PC-9 (cell line): ENCODE results near the gene CMBL. TPM values are rescaled to one million over a fixed set of nuclear protein-coding genes. Genes with fewer than 3 reads are reported as not detected.

Experiments used
- BruUV-seq: library from RNA; stranded (reverse); fragments of 400-500 nt; replicated peaks from 2 replicates; lab custom pipeline; 2021; lab: Mats Ljungman, UMichigan
- CTCF ChIA-PET: fragments of 300-600 bp; sonication (Branson Sonifier 250); formaldehyde crosslinking; loops from one replicate; lab custom pipeline; 2022; ENCODE audit warnings: antibody characterized with exemption; lab: Charles Lee
- POLR2A ChIA-PET: fragments of 300-600 bp; sonication (Branson Sonifier 250); formaldehyde crosslinking; loops from one replicate; lab custom pipeline; 2022; ENCODE audit warnings: antibody characterized with exemption; ENCODE audit not compliant: unreplicated experiment; lab: Charles Lee
- DNase-seq, 2 experiments: peaks; one replicate each; pipeline versions ENCODE4 v3.0.0 to v3.0.0-alpha.2; 2015 to 2022; ENCODE audit warnings: mixed read lengths in 1 of 2
- H2AFZ ChIP-seq: fragments of 200-600 bp; sonication (generic); 2 replicates; pipeline ENCODE4 v1.8.1; 2017; ENCODE audit warnings: antibody characterized with exemption
- H3F3A ChIP-seq: fragments of 200-600 bp; sonication (generic); 2 replicates; pipeline ENCODE4 v1.8.1; 2017; ENCODE audit warnings: antibody characterized with exemption, mild to moderate bottlenecking, low read depth; ENCODE audit not compliant: insufficient read depth
- H3K27ac ChIP-seq: fragments of 200-600 bp; sonication (generic); 2 replicates; pipeline ENCODE4 v1.6.1; 2016; ENCODE audit warnings: mixed run types
- H3K27me3 ChIP-seq: fragments of 200-600 bp; sonication (generic); 2 replicates; pipeline ENCODE4 v1.6.1; 2016; ENCODE audit warnings: low read depth, mixed run types; ENCODE audit not compliant: insufficient read depth
- H3K36me3 ChIP-seq: fragments of 200-600 bp; sonication (generic); 2 replicates; pipeline ENCODE4 v1.6.1; 2016; ENCODE audit warnings: low read depth, mixed run types
- H3K4me1 ChIP-seq: fragments of 200-600 bp; sonication (generic); replicated peaks from 2 replicates; pipeline ENCODE4 v1.6.1; 2016; ENCODE audit warnings: mixed run types; ENCODE audit not compliant: insufficient read depth
- H3K4me2 ChIP-seq: fragments of 200-600 bp; sonication (generic); 2 replicates; pipeline ENCODE4 v1.6.1; 2017; ENCODE audit warnings: mixed run types
- H3K4me3 ChIP-seq: fragments of 200-600 bp; sonication (generic); 2 replicates; pipeline ENCODE4 v1.6.1; 2016; ENCODE audit warnings: mixed run types
- H3K79me2 ChIP-seq: fragments of 200-600 bp; sonication (generic); 2 replicates; pipeline ENCODE4 v1.6.1; 2017; ENCODE audit warnings: low read depth, mixed run types
- H3K9me2 ChIP-seq: fragments of 200-600 bp; sonication (generic); 2 replicates; pipeline ENCODE4 v1.8.1; 2017; ENCODE audit warnings: mild to moderate bottlenecking; ENCODE audit not compliant: insufficient read depth
- H3K9me3 ChIP-seq: fragments of 200-600 bp; sonication (generic); 2 replicates; pipeline ENCODE4 v1.8.1; 2016; ENCODE audit warnings: low read depth; ENCODE audit not compliant: insufficient read depth
- H4K20me1 ChIP-seq: fragments of 200-600 bp; sonication (generic); 2 replicates; pipeline ENCODE4 v1.8.1; 2017; ENCODE audit not compliant: insufficient read depth
- CTCF ChIP-seq: fragments of 200-600 bp; sonication (generic); conservative IDR thresholded peaks from 2 replicates; pipeline ENCODE4 v1.6.1; 2017; ENCODE audit warnings: mixed run types, antibody characterized with exemption, mild to moderate bottlenecking, moderate library complexity
- EZH2 ChIP-seq: fragments of 200-600 bp; sonication (generic); IDR thresholded peaks from 2 replicates; pipeline ENCODE4 v1.8.0; 2017; ENCODE audit warnings: antibody characterized with exemption, low read depth
- intact Hi-C: fragments of 100-400 bp; cut with micrococcal nuclease; formaldehyde crosslinking; loops from one replicate; pipeline ENCODE4 v1.10.0; 2022; ENCODE audit not compliant: unreplicated experiment
- total RNA-seq: library from RNA; stranded (reverse); gene quantifications from 2 replicates; pipeline ENCODE4 v1.2.3, GENCODE V29; 2021

CMBL gene
- total RNA-seq, 1 experiment from 2014 or later = 286 TPM

GRCh38 chr5:10335711-10336470 lies 28.2 kb upstream of the CMBL start:
- intact Hi-C loops = no loop called here
- Histone ChIP-seq H3K4me3 (no peak overlapping the region), H3K4me2 (no peak overlapping the region), H3F3A (no peaks in the 10 kb centered on the region), H3K4me1 (0 out of 2 replicates have a peak, but pooled peaks cover 5% of the 10 kb centered on the region), H3K9me3 (no peaks in the 10 kb centered on the region), H3K79me2 (no peaks in the 10 kb centered on the region), H4K20me1 (no peaks in the 10 kb centered on the region), H3K27me3 (peaks cover 11% of the 10 kb centered on the region; the same call in 1 of the 2 replicates), H3K9me2 (no peaks in the 10 kb centered on the region), H2AFZ (no peak overlapping the region), H3K27ac (no peak overlapping the region), H3K36me3 (no peaks in the 10 kb centered on the region)
- ChIA-PET CTCF (interaction anchor here (0.6 kb wide), 1 partner anchor 265 kb away, joined by 4 read pairs; no protein-coding TSS in a partner anchor), POLR2A (no interaction called here)
- TF ChIP-seq EZH2 = no peak
- no peak for TF ChIP-seq CTCF
- DNase-seq = no peak
- BruUV-seq = no TSS peak

- H3K4me1 ChIP-seq = 0 out of 2 replicates have a peak, but pooled peaks cover 5% of the 10 kb centered on the region
- TF ChIP-seq EZH2 = no peak
- TF ChIP-seq CTCF = no peak
- no peak overlapping the region for H2AFZ ChIP-seq
- H3K9me2 ChIP-seq = no peaks in the 10 kb centered on the region
- no peaks in the 10 kb centered on the region for H3K9me3 ChIP-seq
- ChIA-PET POLR2A (no interaction called here), CTCF (no interaction called here)
- intact Hi-C loops = no loop called here
- H4K20me1 ChIP-seq = no peaks in the 10 kb centered on the region
- BruUV-seq = no TSS peak
- H3K79me2 ChIP-seq = no peaks in the 10 kb centered on the region
- H3F3A ChIP-seq = no peaks in the 10 kb centered on the region
- H3K27ac ChIP-seq = no peak overlapping the region
- H3K36me3 ChIP-seq = no peaks in the 10 kb centered on the region
- H3K27me3 ChIP-seq = peaks cover 11% of the 10 kb centered on the region; the same call in 1 of the 2 replicates
- H3K4me3 ChIP-seq = no peak overlapping the region
- H3K4me2 ChIP-seq = no peak overlapping the region
- no peak for DNase-seq
Observed at GRCh38 chr5:10334831-10335230, 27.1 kb upstream of the CMBL start.

- no peak for TF ChIP-seq CTCF
- TF ChIP-seq EZH2 = no peak
- Histone ChIP-seq H2AFZ (peak overlapping the region; percentile 90), H3K4me3 (peak overlapping the region; percentile 60), H3K36me3 (no peaks in the 10 kb centered on the region), H3K9me3 (no peaks in the 10 kb centered on the region), H3K4me1 (peaks cover 5% of the 10 kb centered on the region; the same call in 1 of the 2 replicates), H3K79me2 (no peaks in the 10 kb centered on the region), H3F3A (no peaks in the 10 kb centered on the region), H3K27me3 (peaks cover 11% of the 10 kb centered on the region; the same call in 1 of the 2 replicates), H3K4me2 (peak overlapping the region; percentile 83), H3K27ac (no peak overlapping the region), H4K20me1 (no peaks in the 10 kb centered on the region), H3K9me2 (no peaks in the 10 kb centered on the region)
- no TSS peak for BruUV-seq
- ChIA-PET POLR2A (no interaction called here), CTCF (interaction anchor here (0.7 kb wide), 1 partner anchor 37 kb away, joined by 3 read pairs; no protein-coding TSS in a partner anchor)
- intact Hi-C loops = loop anchor here (1.0 to 2.0 kb wide), 3 partner anchors 23 to 49 kb away; no protein-coding TSS in a partner anchor
- peak in 1 of 2 experiments; percentile 67 for DNase-seq
Observed at GRCh38 chr5:10333154-10334006, 25.7 kb upstream of the CMBL start.
